Right renal pelvis (tissue), 4 donors: ENCODE measurements around the gene ZNF296. TPM values are rescaled to one million over a fixed set of nuclear protein-coding genes. Genes with fewer than 3 reads are reported as not detected.
"Not testable (repeated sequence)": the region's sequence is repeated elsewhere in the genome, so short reads cannot be mapped to it uniquely, and the experiment has no call there.

Experiments used
- DNase-seq, 4 donors: peaks; one replicate each; pipeline ENCODE4 v3.0.0-alpha.2; 2013; ENCODE audit warnings: low read depth in 4 of 4, low spot score in 3 of 4, missing footprints in 1 of 4
- polyA plus RNA-seq, 4 donors: library from polyadenylated mRNA; unstranded; fragments of 120-200 nt; gene quantifications; one replicate each; pipeline ENCODE4 v1.2.1, GENCODE V29; 2013; ENCODE audit not compliant: insufficient read length in 4 of 4

The ZNF296 gene
- polyA plus RNA-seq = 1 to 10 TPM in 1 of 4 donors, under 1 TPM in 3; 0.78 to 1.5 (median 0.95) TPM

DNA sequence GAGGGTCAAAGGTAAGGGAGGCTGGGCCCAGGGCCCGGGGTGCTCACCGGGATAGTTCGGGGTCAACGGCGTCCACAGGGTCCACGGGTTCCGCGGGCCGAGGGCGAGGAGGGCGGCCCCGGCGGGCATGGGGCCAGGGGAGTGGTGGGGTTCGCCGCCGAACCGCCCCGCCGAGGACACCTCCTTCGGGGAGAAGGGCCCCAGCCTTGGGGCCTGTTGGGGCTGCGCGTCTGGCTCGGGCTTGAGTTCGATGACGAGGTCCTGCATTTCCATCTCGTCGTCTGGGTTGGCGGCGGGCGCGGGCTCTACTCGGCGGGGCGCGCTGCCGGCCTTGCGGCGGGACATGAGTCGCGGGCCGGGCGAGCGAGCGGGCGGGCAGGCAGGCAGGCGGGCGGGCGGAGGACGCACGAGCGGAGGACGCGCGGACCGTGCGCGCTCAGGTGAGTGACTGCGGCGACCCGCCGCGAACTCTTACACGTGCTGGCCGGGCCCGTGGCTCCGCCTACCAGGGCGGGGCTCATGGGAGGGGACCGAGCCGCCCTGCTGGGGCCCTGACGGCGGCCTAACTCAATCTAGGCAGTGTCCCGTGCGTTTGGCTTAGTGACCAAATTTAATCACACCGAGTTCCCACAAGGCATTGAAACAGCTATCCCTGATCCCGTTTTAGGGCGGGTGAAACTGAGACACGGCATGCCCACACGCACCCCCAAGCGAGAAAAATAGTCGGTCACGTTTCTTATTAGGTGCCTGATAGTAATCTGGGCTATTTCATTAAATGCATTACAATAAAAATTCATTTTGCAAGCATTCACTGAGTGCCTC, at the start of gene ZNF296:
ZNF296 (minus strand) TSS at position 450 of the 822 bp plus-strand sequence; CDS start at position 345, 105 bp downstream.
- DNase-seq = no peak

DNA sequence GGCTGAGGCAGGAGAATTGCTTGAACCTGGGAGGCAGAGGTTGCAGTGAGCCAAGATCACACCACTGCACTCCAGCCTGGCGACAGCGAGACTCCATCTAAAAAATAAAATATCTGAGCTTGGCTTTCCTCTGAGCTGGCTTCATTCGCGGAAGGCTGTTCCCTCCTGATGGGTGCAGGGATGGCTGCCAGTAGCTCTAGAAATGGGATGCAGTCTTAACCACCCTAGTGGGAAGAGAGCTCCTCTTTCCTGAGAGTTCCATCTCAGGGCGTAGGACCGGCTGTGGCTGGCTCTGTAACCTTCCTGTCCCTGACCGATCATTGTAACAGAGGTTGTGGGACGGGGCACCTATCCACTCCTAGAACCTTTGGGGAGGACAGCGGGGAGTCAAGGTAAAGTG, 49.1 kb upstream of the ZNF296 start:
- no peak for DNase-seq

DNA sequence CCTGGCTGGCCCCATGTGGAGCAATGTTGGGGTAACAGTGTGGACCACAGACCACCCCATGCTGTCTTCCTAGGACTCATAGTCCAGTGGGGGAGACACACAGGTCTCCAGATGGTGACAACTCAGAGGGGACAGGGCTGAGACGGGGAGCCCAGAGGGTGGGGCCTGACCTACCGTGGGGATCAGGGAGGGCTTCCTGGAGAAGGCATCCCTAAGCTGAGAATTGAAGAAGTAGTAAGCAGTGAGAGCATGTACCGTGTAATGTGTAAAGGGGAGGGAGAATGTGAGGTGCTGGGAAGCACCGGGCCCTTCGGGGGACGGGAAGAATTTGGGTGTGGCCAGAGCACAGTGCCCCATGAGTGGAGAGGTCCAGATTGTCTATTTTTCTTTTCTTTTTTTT, 47.7 kb upstream of the ZNF296 start:
- no peak for DNase-seq

DNA sequence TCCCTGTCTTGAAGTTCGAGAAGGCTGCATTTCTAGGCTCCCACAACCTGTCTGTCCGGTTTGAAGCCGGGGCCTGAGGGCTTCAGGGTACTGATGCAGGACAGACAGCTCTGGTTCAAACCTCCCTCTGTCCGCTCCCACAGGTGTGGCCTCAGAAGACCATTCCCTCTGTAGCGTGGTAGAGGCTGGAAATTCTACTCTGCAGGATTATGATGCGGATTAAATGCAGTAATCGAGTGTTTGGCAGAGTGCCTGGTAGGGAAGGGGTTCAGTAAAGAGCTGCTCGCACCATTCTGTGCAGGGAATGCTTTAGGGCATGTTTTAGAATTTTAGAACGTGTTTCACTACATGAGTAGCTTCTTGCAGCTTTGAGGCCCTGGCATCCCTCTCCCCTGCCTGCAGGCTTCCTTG, 47.2 kb upstream of the ZNF296 start:
- no peak for DNase-seq

DNA sequence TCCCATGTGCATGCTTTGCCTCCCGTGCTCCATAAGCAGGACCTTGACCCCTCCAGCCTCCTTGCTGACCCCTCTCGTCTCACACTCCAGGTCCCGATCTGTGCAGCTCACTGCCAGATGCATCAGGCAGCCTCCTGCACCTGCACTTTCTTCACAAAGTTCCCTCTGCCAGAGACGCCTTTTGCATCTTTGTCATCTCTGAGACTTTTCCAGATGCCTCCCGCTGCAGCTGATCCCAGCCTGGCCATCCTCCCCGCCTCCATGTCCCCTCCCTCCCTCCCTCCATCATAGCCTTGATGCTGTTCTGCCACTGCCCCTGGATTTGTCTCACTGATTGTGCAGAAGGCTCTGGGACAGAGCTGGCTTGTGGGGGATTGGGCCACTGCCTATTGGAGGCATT, 46.6 kb upstream of the ZNF296 start:
- no peak for DNase-seq

DNA sequence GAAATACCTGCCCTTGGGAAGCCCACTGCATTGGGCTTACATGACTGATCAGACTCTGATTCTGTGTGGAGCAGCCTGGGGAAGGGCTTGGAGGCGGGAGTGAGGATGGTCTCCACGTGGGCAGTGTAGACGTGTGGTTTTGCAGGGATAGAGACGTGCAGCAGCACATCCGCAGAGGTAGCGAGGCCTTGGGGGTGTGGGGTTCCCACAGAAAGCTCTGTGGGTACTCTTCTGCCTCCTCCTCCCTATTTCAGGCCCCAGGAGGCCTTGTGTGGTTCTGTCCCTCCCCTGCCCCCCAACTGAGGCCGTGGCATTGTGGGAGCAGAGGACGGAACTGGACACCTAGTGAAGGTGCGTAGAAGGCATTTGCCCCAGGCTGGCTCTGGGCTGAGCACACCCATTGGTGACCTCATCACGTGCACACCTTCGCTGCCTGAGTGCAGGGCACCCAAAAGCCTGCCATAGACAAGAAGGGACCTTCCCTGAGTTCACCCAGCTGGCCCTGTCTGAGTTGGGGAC, 45.6 kb upstream of the ZNF296 start:
- no peak for DNase-seq

DNA sequence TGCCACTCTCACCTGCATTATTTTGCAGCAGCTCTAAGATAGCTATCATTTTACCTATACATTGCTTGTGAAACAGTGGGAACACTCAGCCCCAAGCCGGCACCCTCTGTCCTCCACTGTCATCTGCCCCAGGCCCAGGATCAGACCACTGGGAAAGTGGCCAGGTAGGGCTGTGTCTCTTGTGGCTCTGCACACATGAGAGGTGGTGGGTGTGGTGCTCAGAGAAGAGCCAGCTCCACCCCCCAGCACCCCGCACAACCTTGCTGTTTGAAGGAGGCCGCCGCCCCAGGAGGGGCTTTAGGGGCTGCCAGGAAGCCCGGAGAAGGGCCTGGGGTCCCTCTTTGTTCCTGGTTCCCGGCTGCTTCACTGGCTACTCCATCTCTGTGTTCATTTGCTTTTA, 43.3 kb upstream of the ZNF296 start:
- DNase-seq = no peak

DNA sequence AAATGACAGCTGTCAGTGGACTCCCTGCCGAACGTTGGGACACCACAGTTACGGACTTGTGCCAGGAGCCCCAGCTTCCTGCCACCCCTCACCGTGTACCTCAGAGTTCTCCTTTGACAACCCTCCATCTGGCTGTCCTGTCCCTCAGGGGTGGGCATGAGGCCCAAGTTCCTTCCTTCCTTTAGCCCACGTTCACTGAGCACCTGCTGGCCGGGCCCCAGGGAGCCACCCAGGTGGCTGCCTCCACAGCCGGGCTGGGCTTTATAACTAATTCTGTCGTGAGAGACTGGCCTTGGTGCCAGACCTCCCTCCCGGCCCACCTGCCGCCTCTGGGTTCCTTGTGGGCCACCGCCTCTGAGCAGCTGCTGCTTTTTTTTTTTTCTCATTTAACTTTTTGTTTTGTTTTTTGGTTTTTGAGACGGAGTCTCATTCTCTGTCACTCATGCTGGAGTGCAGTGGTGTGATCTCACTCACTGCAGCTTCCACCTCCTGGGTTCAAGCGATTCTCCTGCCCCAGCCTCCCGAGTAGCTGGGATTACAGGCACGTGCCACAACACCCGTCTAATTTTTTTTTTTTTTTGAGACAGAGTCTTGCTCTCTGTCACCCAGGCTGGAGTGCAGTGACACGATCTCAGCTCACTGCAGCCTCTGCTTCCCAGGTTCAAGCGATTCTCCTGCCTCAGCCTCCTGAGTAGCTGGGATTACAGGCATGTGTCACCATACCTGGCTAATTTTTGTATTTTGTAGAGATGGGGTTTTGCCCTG, 42.5 kb upstream of the ZNF296 start:
- DNase-seq = not testable (repeated sequence)

DNA sequence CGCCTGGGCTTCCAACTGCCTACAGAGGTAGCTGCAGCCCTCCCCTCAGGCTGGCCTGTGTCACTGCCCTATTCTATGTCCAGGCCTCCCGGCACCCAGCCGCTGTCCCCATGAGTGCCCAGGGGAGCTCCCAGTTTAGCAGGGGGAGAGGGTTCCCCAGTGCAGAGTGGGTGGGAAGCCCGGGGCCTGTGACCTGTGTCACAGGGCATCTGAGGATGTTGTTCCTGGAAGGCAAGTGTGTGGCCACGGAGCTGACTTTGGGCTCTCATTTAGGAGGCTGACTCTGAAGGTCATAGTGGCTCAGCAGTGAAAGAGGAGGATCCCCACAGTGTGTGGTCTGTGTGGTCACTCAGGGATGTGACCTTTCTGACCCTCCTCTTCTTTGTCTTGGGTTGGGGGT, 41.8 kb upstream of the ZNF296 start:
- DNase-seq = no peak

DNA sequence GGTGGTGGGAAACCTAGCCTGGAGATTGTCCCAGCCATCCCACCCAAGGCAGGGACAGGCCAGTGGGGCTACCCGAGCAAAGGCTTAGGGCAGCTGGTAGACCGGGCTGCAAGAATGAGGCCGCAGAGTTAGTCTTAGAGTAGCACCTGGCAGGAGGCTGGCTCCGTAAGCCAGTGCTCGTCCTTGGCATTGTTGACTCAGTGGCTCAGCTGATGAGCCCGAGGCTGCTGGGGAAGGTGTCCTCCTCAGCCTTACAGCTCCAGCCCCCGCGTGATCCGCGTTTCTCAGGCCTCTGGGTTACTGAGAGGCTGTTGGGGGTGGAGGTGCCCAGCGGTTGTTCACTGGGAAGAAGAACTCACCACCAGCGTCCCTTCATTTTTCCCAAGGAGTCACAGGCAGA, 41.4 kb upstream of the ZNF296 start:
- DNase-seq = no peak

DNA sequence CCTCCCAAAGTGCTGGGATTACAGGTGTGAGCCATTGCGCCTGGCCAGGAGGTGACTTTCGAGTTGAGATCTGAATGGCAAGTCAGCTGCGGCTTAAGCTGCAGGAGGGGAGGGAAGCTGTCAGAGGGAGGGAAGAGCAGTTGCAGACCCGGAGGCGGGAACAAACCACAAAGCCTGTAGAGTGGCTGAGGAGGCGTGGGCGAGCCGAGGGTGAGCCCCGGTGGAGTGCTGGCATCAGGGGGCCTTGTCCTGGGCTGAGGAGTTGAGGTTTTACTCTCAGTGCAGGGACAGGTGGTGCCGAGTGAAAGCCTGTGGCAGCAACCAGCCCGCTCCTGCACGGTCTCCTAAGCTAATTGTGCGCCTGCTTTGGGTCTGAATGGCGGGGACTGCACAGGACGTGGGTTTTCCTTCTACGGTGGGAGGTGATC, 40.9 kb upstream of the ZNF296 start:
- no peak for DNase-seq

DNA sequence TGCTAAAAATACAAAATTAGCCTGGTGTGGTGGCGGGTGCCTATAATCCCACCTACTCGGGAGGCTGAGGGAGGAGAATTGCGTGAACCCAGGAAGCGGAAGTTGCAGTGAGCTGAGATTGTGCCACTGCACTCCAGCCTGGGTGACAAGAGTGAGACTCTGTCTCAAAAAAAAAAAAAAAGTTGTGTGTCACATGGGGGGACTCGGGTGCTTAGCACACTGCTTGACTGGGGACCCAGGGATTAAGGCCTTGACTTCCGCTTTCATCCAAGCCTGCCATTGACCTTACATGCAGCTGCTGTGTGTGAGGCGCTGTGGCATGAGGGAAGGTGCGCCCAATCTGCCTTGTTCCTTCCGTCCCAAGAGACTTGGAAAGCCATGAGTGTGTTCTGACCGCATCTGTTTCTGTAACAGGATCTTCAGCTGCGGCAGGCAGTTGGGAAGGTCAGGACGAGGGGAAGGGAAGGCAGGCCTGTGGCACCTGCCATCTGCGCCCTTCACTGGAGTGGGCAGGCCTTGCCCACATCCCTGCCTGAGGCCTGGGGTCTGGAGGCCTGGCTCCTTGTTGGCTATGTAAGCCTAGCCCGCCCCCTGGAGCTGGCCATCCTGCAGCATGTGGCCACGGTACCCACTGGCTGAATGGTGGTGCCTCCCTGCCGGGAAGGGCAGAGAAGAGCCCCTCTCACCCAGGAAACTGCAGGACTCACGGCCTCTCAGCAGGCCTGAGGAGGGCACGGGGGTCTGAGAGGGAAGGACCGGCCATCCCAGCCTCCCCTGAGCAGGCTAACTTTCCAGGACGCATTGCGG, 39.7 kb upstream of the ZNF296 start:
- DNase-seq = no peak

DNA sequence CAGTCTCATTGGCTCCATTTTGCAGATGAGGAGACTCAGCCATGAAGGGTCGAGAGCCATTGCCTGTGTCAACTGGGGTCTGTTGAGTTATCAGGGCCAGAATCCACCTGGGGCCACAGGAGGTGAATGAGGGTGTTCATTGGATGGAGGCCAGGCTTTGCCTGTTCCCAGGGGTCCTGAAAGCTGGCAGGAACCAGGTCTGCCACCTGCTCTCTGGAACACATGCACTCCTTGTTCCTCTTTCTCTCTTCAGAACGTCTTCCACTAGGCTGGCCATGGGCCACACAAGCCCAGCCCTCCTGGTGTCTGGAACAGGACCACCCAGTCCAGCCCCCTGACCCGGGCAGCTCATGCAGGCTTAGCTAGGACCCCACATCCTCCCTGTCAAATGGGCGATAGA, 37.8 kb upstream of the ZNF296 start:
- DNase-seq = no peak

DNA sequence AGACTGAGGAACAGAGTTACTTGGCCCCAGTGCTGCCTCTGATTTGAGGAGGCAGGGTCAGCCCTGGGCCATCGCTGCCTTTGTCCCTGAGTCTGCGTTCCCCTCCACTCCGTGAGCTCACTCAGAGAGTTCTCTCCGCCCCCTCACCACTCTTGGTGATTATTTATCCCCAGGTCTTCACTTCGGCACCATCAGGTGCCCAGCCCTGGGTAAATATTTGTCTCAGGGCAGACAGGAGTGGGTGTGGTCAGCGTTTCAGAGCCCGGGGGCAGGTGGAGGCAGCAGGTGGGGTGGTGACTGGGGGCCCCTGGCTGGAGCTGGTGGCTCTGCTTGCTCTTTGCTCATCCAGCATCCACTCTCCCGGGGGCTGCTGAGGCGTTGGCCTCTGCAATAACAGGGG, 37.4 kb upstream of the ZNF296 start:
- DNase-seq = no peak

DNA sequence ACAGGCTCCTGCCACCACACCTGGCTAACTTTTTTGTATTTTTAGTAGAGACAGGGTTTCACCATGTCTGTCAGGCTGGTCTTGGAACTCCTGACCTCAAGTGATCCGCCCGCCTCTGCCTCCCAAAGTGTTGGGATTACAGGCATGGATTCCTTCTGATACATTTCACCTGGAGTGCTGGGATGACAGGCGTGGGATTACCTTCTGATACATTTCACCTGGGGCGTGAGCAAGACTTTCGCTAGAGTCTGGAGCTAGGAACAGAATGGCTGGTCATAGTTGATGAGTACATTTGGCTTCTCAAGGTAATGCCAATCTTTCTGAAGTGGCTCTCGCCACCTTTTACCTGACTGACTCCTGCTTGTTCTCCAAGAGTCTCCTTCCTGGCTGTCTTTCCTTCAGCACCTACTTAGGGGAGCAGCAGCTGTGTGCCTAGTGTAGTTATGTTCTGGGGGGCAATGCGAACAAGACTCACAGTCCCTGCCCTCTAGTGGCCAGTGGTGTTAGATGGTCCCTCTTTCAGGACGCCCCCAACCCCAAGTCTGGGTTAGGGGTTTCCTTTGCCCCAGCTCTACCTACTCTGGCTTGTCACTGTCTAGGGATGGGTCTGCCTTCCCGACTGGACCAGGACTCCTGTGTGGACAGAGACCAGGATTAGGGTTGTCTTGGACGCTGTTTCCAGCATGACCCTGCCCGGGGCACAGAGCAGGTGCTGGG, 36.0 kb upstream of the ZNF296 start:
- DNase-seq = no peak

DNA sequence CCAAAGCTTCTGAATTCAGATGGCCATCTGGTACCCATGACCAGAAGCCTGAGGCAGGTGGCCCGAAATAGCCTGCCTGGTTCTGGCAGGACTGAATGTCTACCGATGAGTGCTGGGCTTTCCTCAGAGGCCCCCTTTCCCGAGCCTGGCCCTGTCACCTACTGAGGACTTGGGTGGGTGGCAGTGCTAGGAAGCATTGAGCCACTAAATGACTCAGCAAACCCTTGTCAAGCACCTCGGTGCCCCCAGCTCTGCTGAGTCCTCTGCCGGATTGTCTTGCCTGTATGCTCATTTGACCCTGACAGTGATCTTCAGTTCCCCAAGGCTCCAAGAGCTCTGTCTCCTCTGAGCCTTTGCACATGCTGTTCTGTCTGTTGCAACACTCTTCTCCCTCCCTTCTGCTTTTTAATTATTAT, 34.6 kb upstream of the ZNF296 start:
- DNase-seq = no peak

DNA sequence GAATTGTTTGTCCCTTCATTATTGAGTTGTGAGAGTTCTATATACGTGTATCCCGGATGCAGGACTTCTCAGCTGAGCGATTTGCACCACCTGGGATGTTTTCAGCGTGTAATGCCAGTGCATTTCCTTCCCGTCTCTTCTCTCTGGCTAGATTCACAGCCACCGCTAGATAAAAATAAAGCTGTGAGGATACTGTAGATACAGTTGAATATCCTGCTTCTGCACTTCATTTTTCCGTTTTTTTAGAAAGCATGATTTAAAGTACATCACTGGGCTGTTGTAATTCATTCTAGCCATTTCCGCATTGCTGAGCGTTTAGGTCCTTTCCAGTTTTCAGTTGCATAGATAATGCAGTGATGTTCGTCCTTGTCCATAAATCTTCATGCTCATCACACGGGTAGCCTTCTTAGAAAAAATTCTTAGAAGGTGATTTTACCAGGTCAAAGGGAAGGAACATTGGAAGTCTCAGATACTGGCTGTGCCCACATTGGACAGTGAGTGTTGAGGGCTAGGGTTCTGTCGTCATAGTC, 31.4 kb upstream of the ZNF296 start:
- no peak for DNase-seq

DNA sequence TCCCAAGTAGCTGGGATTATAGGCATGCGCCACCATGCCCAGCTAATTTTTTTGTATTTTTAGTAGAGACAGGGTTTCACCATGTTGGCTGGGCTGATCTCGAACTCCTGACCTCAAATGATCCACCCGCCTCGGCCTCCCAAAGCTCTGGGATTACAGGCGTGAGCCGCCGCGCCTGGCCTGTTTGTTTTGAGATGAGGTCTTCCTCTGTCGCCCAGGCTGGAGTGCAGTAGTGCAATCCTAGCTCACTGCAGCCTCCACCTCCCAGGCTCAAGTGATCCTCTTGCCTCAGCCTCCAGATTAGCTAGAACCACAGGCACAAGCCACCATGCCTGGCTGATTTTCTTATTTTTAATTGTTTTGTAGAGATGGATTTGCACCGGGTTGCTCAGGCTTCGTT, 30.1 kb upstream of the ZNF296 start:
- DNase-seq = not testable (repeated sequence)

DNA sequence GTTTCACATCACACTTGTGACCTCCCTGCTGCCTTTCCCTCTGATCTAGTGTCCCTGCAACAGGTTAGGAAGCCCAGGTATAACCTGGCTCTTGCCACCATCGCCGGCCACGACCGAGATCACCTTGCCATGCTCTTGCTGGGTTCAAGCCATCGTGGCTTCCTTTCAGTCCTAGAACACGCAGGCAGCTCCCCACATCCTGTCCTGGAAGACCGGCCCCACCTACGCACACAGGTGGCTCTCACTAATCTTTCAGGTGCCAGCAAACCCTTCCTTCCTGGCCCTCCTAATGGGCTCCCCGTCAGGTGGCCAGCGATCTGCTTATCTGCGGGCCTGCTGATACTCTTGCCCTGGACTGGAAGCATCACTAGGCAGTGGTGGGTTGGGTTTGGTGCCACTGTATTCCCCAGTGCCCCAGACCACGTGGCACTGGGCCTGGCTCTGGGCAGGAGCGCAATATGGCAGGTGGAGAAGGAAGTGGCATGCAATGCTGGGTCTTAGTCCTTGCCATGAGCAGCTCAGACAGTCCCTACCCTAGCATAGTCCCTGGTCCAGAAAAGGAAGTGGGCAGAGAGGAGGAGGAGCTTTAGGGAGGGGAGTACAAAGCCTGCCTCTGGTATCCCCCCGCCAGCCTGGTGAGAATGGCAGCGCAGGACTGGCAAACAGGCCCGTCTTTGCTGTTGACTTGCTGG, 28.5 kb upstream of the ZNF296 start:
- no peak for DNase-seq
